Heart right ventricle (tissue), 16 donors: ENCODE results near the gene CDK10. TPM values are rescaled to one million over a fixed set of nuclear protein-coding genes. Genes with fewer than 3 reads are reported as not detected.
"Not testable (repeated sequence)": the region's sequence is repeated elsewhere in the genome, so short reads cannot be mapped to it uniquely, and the experiment has no call there.

Experiments
- ATAC-seq, 8 donors: fragments of 200-7000 bp; cut with Tn5 transposase; one replicate each; pipeline ENCODE4 v1.9.1; 2020; ENCODE audit warnings: mild to moderate bottlenecking in 8 of 8, moderate library complexity in 8 of 8, moderate number of reproducible peaks in 1 of 8
- DNase-seq, 2 donors: peaks; one replicate each; pipeline ENCODE4 v3.0.0-alpha.2; 2020
- H3K27ac ChIP-seq, 10 donors: fragments of 200-600 bp; sonication (generic) in 2 of 10; one replicate each; pipeline versions ENCODE4 v1.5.0 to v1.8.0; 2020 to 2022; ENCODE audit warnings: mild to moderate bottlenecking in 3 of 10
- H3K27me3 ChIP-seq, 7 donors: fragments of 200-600 bp; one replicate each; pipeline ENCODE4 v1.8.0; 2021 to 2022; ENCODE audit warnings: mild to moderate bottlenecking in 2 of 7
- H3K36me3 ChIP-seq, 9 donors: fragments of 200-600 bp; sonication (generic) in 1 of 9; one replicate each; pipeline versions ENCODE4 v1.5.0 to v1.8.0; 2020 to 2022; ENCODE audit warnings: mild to moderate bottlenecking in 2 of 9
- H3K4me1 ChIP-seq, 9 donors: fragments of 200-600 bp; sonication (generic) in 1 of 9; one replicate each; pipeline versions ENCODE4 v1.5.0 to v1.8.0; 2020 to 2022; ENCODE audit warnings: mild to moderate bottlenecking in 4 of 9
- H3K4me3 ChIP-seq, 10 donors: fragments of 200-600 bp; sonication (generic) in 2 of 10; one replicate each; pipeline versions ENCODE4 v1.5.0 to v1.8.0; 2020 to 2022; ENCODE audit warnings: mild to moderate bottlenecking in 7 of 10, moderate library complexity in 2 of 10
- H3K9me3 ChIP-seq, 11 donors: fragments of 200-600 bp in 10 of 11; sonication (generic) in 2 of 11; one replicate each; pipeline versions ENCODE4 v1.5.0 to v1.8.0; 2013 to 2022; ENCODE audit warnings: mild to moderate bottlenecking in 2 of 11, control low read depth in 1 of 11, moderate library complexity in 1 of 11
- CTCF ChIP-seq, 9 donors: fragments of 200-600 bp; sonication (generic) in 2 of 9; IDR thresholded peaks; one replicate each; pipeline versions ENCODE4 v1.5.0 to v1.8.0; 2021 to 2022; ENCODE audit warnings: antibody characterized with exemption in 9 of 9, mild to moderate bottlenecking in 5 of 9, moderate library complexity in 1 of 9
- WGBS, 2 donors: extraction: QIAGEN DNeasy Blood & Tissue Kit; methylation state at CpG; one replicate each; pipeline ENCODE4 v1.1.7; 2013; ENCODE audit warnings: inconsistent platforms in 1 of 2; 5-methylcytosine and 5-hydroxymethylcytosine counted together
- intact Hi-C, 10 donors: fragments of 100-400 bp; cut with DNase I; formaldehyde crosslinking; loops; one replicate each; pipeline versions ENCODE4 v1.11.1 to v1.14.2; 2022
- polyA plus RNA-seq, 2 donors: library from polyadenylated mRNA; stranded (reverse); fragments of 200-250 nt; gene quantifications; one replicate each; pipeline ENCODE4 v1.2.3, GENCODE V29; 2013
- total RNA-seq, 10 donors: library from RNA; stranded (reverse); fragmentation: NEBNext Ultra II Directional in 3 of 10; extraction: Animal tissue kit (Norgen Biotek cat#: 25700) in 3 of 10; gene quantifications; one replicate each; pipeline versions ENCODE4 v1.2.1 to v1.2.4, GENCODE V29; 2021 to 2023
- donor health status: Arrhythmogenic right ventricular cardiomyopathy.
- donor health status: ischemic (EF 13 %, LVEDD 7.1; RV severe dilation, severe dysfunction).
- donor health status: healthy with polysubstance abuse.
- donor health status: DM: no; HTN: yes; CAD: no.
- donor health status: DM: no; HTN: no; CAD: no.
- donor health status: ischemic (EF 25% LVEDD 6.9; RV normal size, moderate dysfunction).
- donor health status: ischemic (EF 25% LVEDD 5.7; RV mildly dilated, moderate dysfunction).
- donor health status: healthy.
- donor health status: DM: yes; HTN: yes; CAD: no.
- donor health status: Ischemic cardiomyopathy.
- donor health status: ischemic (EF 35%, LVEDD 5.7; RV mildly dilated, moderate dysfunction).
- donor health status: nonischemic (EF 11% LVEDD 7.7; RV severe dilation, severe dysfunction).
- donor health status: DM: yes; HTN: yes; CAD: no.
- donor health status: PGD.
- donor health status: ischemic (EF 29% LVEDD 5.4; RV normal size, mild dysfunction).
- donor health status: nonischemic (EF 23%, LVEDD 6.1; RV moderate dilation, normal function).

Gene CDK10
- total and polyA plus RNA-seq, 12 donors = 14.7 to 63.4 (median 21.7) TPM

- peaks cover 0 to 19% (median 0%) of the 10 kb centered on the region in 9 donors for H3K36me3 ChIP-seq
- no peak overlapping the region for H3K4me3 ChIP-seq
- H3K4me1 ChIP-seq = no peaks in the 10 kb centered on the region
- no peaks in the 10 kb centered on the region for H3K27me3 ChIP-seq
- 84 to 87% methylated on average over 9 of the region's 9 CpGs for WGBS, 2 donors
- peaks cover 0 to 6% (median 0%) of the 10 kb centered on the region in 11 donors for H3K9me3 ChIP-seq
- no peak for TF ChIP-seq CTCF (IDR thresholded peaks at IDR 0.05)
- H3K27ac ChIP-seq = no peak overlapping the region
- no peak for ATAC-seq
- intact Hi-C loops = no loop called here
- DNase-seq = no peak
Observed at GRCh38 chr16:89667633-89668032, 18.9 kb upstream of the CDK10 start.

GRCh38 chr16:89668790-89669158 lies 17.7 kb upstream of the CDK10 start:
- H3K36me3 ChIP-seq = peaks cover 0 to 11% (median 0%) of the 10 kb centered on the region in 9 donors
- ATAC-seq = no peak
- no peak overlapping the region for H3K27ac ChIP-seq
- H3K4me3 ChIP-seq = no peak overlapping the region
- peaks cover 0 to 6% (median 0%) of the 10 kb centered on the region in 11 donors for H3K9me3 ChIP-seq
- DNase-seq = no peak
- peaks cover 0 to 4% (median 0%) of the 10 kb centered on the region in 9 donors for H3K4me1 ChIP-seq
- WGBS, 2 donors = 72 to 78% methylated on average over 5 of the region's 5 CpGs
- intact Hi-C loops = no loop called here
- TF ChIP-seq CTCF (IDR thresholded peaks at IDR 0.05) = no peak
- no peaks in the 10 kb centered on the region for H3K27me3 ChIP-seq

- H3K27ac ChIP-seq = no peak overlapping the region
- peaks cover 0 to 6% (median 0%) of the 10 kb centered on the region in 11 donors for H3K9me3 ChIP-seq
- H3K4me3 ChIP-seq = no peak overlapping the region
- ATAC-seq = peak in 1 of 8 donors; percentile 55
- peaks cover 0 to 3% (median 0%) of the 10 kb centered on the region in 9 donors for H3K36me3 ChIP-seq
- intact Hi-C loops = no loop called here
- peaks cover 0 to 4% (median 0%) of the 10 kb centered on the region in 9 donors for H3K4me1 ChIP-seq
- no peak for TF ChIP-seq CTCF (IDR thresholded peaks at IDR 0.05)
- H3K27me3 ChIP-seq = no peaks in the 10 kb centered on the region
- no peak for DNase-seq
- 94 to 95% methylated on average over 10 to 13 of the region's 13 CpGs for WGBS, 2 donors
Observed at GRCh38 chr16:89669755-89670154, 16.7 kb upstream of the CDK10 start.

- WGBS, 2 donors = 91 to 92% methylated on average over 10 of the region's 10 CpGs
- TF ChIP-seq CTCF (IDR thresholded peaks at IDR 0.05) = no peak
- ATAC-seq (no peak), DNase-seq (no peak)
- Histone ChIP-seq H3K27ac (no peak overlapping the region), H3K36me3 (no peaks in the 10 kb centered on the region), H3K4me1 (peaks cover 0 to 4% (median 0%) of the 10 kb centered on the region in 9 donors), H3K4me3 (no peak overlapping the region), H3K27me3 (no peaks in the 10 kb centered on the region), H3K9me3 (peaks cover 0 to 6% (median 0%) of the 10 kb centered on the region in 11 donors)
- intact Hi-C loops = no loop called here
Observed at GRCh38 chr16:89670496-89671431, 15.7 kb upstream of the CDK10 start.

GRCh38 chr16:89671565-89671964 lies 14.9 kb upstream of the CDK10 start:
- peak overlapping the region in 1 of 10 donors; percentile 71 for H3K27ac ChIP-seq
- DNase-seq, intact Hi-C loops, H3K4me3 ChIP-seq, H3K9me3 ChIP-seq, H3K4me1 ChIP-seq, ATAC-seq, H3K36me3 ChIP-seq, H3K27me3 ChIP-seq: not testable (repeated sequence)
- WGBS, 2 donors = 94% methylated on average over 3 to 4 of the region's 4 CpGs
